Measurements from ENCODE around the gene SIRT7. TPM values are rescaled to one million over a fixed set of nuclear protein-coding genes. Genes with fewer than 3 reads are reported as not detected.

Gene SIRT7
- total and polyA plus RNA-seq, 11 donors, result 3.6 to 13.2 (median 6.8) TPM

DNA sequence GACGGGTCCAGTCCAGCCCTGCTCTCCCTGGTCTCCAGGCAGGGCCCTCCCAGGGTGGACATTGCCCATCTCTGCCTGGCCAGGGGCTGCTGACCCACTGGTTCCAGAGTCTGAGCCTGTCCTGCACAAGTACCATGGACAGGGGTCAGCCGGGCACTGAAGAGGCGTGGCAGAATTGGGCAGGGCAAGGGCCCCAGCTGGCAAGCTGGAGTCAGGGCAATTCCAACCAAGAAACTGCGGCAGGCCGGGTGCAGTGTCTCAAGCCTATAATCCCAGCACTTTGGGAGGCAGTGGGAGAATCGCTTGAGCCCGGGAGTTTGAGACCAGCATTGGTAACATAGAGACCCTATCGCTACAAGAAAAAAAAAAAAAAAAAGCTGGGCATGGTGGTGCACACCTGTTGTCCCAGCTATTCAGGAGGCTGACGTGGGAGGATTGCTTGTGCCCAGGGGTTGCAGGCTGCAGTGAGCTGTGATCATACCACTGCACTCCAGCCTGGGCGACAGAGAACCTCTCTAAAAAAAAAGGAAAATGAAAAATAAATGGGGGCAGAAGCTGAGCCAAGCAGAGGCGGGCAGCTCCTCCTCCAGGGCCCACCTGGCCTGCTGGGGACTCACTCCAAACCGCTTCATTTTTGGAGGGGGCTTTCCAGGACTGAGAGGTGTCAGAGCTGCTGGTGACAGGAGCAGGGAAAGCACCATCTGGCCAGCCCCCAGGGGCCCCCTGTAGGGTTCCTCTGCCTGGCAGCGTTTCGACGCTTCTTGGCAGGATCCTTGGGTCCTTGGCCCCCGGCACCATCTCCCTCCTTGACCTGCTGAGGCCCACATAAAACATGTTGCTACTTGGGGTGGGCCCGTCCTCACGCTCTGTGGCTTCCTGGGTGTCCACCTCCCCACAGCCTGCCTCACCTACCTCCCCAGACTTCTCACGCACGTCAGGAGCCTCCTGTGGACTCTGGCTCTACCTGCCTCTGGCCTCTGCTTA lies 12.5 kb upstream of the SIRT7 start:
- intact Hi-C loops (cut with DNase I), result no loop called here
- ATAC-seq (no peak), DNase-seq (peak in 1 of 5 donors; percentile 29)
- Histone ChIP-seq H3K27ac (no peak overlapping the region), H3K4me3 (no peak overlapping the region), H3K4me1 (peaks cover 6 to 26% (median 15%) of the 10 kb centered on the region in 12 donors), H3K27me3 (peaks cover 0 to 14% (median 0%) of the 10 kb centered on the region in 9 donors), H3K9me3 (no peaks in the 10 kb centered on the region), H3K36me3 (no peaks in the 10 kb centered on the region)
- 65 to 74% (median 69%) methylated on average over 19 to 20 of the region's 20 CpGs for WGBS, 4 donors
- no peak for TF ChIP-seq POLR2A (IDR thresholded peaks at IDR 0.05)
- TF ChIP-seq, protein P1, sequence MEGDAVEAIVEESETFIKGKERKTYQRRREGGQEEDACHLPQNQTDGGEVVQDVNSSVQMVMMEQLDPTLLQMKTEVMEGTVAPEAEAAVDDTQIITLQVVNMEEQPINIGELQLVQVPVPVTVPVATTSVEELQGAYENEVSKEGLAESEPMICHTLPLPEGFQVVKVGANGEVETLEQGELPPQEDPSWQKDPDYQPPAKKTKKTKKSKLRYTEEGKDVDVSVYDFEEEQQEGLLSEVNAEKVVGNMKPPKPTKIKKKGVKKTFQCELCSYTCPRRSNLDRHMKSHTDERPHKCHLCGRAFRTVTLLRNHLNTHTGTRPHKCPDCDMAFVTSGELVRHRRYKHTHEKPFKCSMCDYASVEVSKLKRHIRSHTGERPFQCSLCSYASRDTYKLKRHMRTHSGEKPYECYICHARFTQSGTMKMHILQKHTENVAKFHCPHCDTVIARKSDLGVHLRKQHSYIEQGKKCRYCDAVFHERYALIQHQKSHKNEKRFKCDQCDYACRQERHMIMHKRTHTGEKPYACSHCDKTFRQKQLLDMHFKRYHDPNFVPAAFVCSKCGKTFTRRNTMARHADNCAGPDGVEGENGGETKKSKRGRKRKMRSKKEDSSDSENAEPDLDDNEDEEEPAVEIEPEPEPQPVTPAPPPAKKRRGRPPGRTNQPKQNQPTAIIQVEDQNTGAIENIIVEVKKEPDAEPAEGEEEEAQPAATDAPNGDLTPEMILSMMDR (IDR thresholded peaks at IDR 0.05), result no peak

DNA sequence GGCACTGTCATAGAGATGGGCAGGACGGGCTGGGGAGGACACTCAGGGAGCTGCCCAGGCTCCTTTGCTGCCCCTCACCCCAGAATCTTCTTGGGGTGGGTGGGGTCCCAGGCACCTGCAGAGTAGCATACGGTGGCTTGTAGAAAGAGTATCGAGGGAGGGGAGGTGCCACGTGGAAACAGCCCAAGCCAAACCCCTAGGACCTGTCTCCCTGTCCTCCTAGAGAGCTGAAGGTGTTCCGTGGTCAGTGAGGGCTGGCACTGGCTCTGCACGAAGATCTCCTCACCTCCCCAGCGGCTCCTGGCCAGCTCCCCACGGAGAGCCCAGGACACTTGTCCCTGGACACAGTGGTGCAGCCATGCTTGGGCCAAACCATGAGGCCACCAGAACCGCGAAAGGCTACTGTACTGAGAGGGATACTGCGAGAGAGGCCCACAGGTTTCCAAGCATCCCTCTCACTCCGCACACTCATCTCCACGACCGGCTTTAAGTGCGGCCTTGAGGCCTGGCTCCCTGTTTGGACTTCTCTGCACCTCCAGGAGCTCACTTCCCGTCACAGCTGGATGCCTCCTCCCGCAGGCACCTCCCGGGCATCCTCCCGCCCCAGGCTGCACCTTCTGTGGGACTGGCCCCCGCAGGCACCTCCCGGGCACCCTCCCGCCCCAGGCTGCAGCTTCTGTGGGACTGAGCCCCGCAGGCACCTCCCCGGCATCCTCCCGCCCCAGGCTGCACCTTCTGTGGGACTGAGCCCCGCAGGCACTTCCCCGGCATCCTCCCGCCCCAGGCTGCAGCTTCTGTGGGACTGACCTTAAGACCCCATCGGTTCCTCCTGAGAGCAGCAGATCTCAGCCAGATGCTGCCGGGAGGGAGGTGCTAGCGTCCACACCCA lies 11.5 kb upstream of the SIRT7 start:
- intact Hi-C loops (cut with DNase I), result loop anchor here in 1 of 10 donors (5.0 kb wide), 1 partner anchor 57 kb away; the partner anchor contains the start of gene ARHGDIA
- DNase-seq (no peak), ATAC-seq (no peak)
- Histone ChIP-seq H3K27me3 (peaks cover 0 to 14% (median 0%) of the 10 kb centered on the region in 9 donors), H3K27ac (no peak overlapping the region), H3K9me3 (no peaks in the 10 kb centered on the region), H3K4me1 (peaks cover 11 to 35% (median 25%) of the 10 kb centered on the region in 12 donors), H3K36me3 (no peaks in the 10 kb centered on the region), H3K4me3 (no peak overlapping the region)
- WGBS, 4 donors, result 91 to 94% (median 93%) methylated on average over 23 to 31 of the region's 31 CpGs
- TF ChIP-seq, protein P1 (IDR thresholded peaks at IDR 0.05), result no peak
- no peak for TF ChIP-seq POLR2A (IDR thresholded peaks at IDR 0.05)

DNA sequence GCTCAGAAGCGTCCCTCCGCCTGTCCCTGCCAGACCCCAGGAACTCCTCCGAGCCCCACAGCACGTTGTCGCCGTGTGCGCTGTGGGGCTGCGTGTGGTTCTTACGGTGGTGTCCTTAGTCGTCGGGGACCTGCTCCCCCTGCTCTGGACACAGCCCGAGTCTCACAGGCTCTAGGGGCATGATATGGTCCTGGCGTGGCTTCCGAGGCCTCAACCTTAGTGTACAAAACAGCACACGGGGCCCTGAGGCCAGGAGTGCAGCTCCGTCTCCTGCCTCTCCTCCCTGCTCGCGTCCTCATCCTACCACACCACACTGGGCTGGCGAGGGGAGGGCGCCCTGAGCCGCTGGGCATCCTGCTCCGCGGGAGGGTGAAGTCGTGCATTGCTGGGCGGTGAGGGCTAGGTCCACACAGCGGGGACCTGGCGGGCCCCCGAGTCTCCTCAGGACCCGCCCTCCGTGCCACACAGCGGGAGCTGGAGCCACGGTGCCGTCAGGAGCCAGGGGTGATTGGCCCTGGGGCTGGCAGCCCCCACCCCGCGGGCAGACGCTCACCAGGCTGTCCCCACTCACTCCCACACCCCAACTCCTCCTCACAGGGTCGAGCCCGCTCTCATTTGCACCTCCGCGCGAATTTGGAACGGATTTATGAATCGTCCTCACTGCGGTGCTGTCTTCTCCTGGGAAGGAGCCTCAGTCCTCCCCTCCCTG lies 10.7 kb upstream of the SIRT7 start:
- H3K27ac ChIP-seq, result peak overlapping the region in 1 of 12 donors; percentile 39
- no peak for DNase-seq
- intact Hi-C loops (cut with DNase I), result loop anchor here in 1 of 10 donors (5.0 kb wide), 1 partner anchor 56 kb away; the partner anchor contains the start of gene ARHGDIA

More for the DNA sequence above, 10.7 kb upstream of the SIRT7 start:
- ATAC-seq, result no peak
- Histone ChIP-seq H3K36me3 (no peaks in the 10 kb centered on the region), H3K4me3 (peak overlapping the region in 11 of 12 donors; percentile 27 to 98 (median 91)), H3K27me3 (peaks cover 0 to 14% (median 0%) of the 10 kb centered on the region in 9 donors), H3K4me1 (peaks cover 16 to 43% (median 33%) of the 10 kb centered on the region in 12 donors), H3K9me3 (no peaks in the 10 kb centered on the region)
- TF ChIP-seq, protein P1 (IDR thresholded peaks at IDR 0.05), result no peak
- no peak for TF ChIP-seq POLR2A (IDR thresholded peaks at IDR 0.05)
- WGBS, 4 donors, result 37 to 54% (median 43%) methylated on average over 23 to 44 of the region's 44 CpGs

Data from heart left ventricle (tissue), 16 donors.